HL-60 (cell line): ENCODE measurements around the gene TDRD10.

ENCODE experiments used
- DNase-seq, 2 experiments: peaks; one replicate each; pipeline ENCODE4 v3.0.0-alpha.2; 2010 to 2020; ENCODE audit warnings: low read depth in 1 of 2, low spot score in 1 of 2
- H3K27ac ChIP-seq: fragments of 250-450 bp; sonication (Bioruptor Pico); replicated peaks from 2 replicates; pipeline ENCODE4 v1.5.1; 2020; ENCODE audit warnings: mild to moderate bottlenecking, moderate library complexity
- H3K27me3 ChIP-seq: fragments of 250-450 bp; sonication (Bioruptor Pico); 2 replicates; pipeline ENCODE4 v1.5.1; 2021; ENCODE audit warnings: mild to moderate bottlenecking, moderate library complexity; ENCODE audit not compliant: insufficient read depth, poor library complexity, severe bottlenecking
- H3K4me3 ChIP-seq: replicated peaks from 2 replicates; pipeline ENCODE4 v1.5.1; 2011; ENCODE audit warnings: mild to moderate bottlenecking, control low read depth, low read length; ENCODE audit not compliant: insufficient read depth
- CTCF ChIP-seq: IDR thresholded peaks from one replicate; pipeline ENCODE4 v1.5.1; 2011; ENCODE audit warnings: low read length, control low read depth, inconsistent platforms; ENCODE audit not compliant: insufficient read depth
- GABPA ChIP-seq: IDR thresholded peaks from 2 replicates; pipeline ENCODE4 v1.6.1; 2012; ENCODE audit warnings: low read depth
- POLR2AphosphoS5 ChIP-seq: IDR thresholded peaks from 2 replicates; pipeline ENCODE4 v1.6.1; 2012; ENCODE audit warnings: low read depth
- REST ChIP-seq: IDR thresholded peaks from 2 replicates; pipeline ENCODE4 v1.6.1; 2012; ENCODE audit warnings: low read depth; ENCODE audit not compliant: insufficient replicate concordance
- SPI1 ChIP-seq: IDR thresholded peaks from 2 replicates; pipeline ENCODE4 v1.6.1; 2012; ENCODE audit warnings: low read depth, mild to moderate bottlenecking, borderline replicate concordance

Gene TDRD10

GRCh38 chr1:154500533-154500932, 1.5 kb upstream of the TDRD10 start:
- no peak for DNase-seq
- Histone ChIP-seq H3K27me3 (peaks cover 51% of the 10 kb centered on the region), H3K4me3 (no peak overlapping the region), H3K27ac (no peak overlapping the region)
- TF ChIP-seq CTCF = no peak
- no peak for TF ChIP-seq POLR2AphosphoS5
- peak; percentile 54 for TF ChIP-seq REST
- TF ChIP-seq SPI1 = no peak

GRCh38 chr1:154501423-154502065, 475 bp upstream of the TDRD10 start:
- TF ChIP-seq CTCF (no peak), GABPA (no peak), REST (no peak), POLR2AphosphoS5 (no peak), SPI1 (no peak)
- Histone ChIP-seq H3K27ac (no peak overlapping the region), H3K4me3 (no peak overlapping the region), H3K27me3 (peaks cover 53% of the 10 kb centered on the region)
- DNase-seq = no peak

GRCh38 chr1:154502744-154503115, 711 bp downstream of the TDRD10 start:
- Histone ChIP-seq H3K27ac (no peak overlapping the region), H3K4me3 (no peak overlapping the region), H3K27me3 (peaks cover 55% of the 10 kb centered on the region)
- no peak for DNase-seq
- no peak for TF ChIP-seq REST
- TF ChIP-seq GABPA = no peak
- no peak for TF ChIP-seq CTCF
- TF ChIP-seq POLR2AphosphoS5 = no peak
- TF ChIP-seq SPI1 = no peak
